ENCODE data around the gene TSPO. TPM values are rescaled to one million over a fixed set of nuclear protein-coding genes. Genes with fewer than 3 reads are reported as not detected.

The TSPO gene
- total RNA-seq, 1 experiment from 2014 or later: 243 TPM

- peaks cover 7% of the 10 kb centered on the region; the same call in 1 of the 2 replicates for H3F3A ChIP-seq (ENCODE audit: insufficient read depth, low read depth)
- H3K4me1 ChIP-seq (replicated peaks; ENCODE audit: insufficient read depth): no peaks in the 10 kb centered on the region
- H3K27ac ChIP-seq: no peak overlapping the region
- H3K36me3 ChIP-seq (ENCODE audit: low read depth): no peaks in the 10 kb centered on the region
- no peak overlapping the region for H2AFZ ChIP-seq
- POLR2A ChIA-PET (ENCODE audit: unreplicated experiment): no interaction called here
- peaks cover 52% of the 10 kb centered on the region for H3K27me3 ChIP-seq (ENCODE audit: insufficient read depth, low read depth)
- TF ChIP-seq CTCF (conservative IDR thresholded peaks at IDR 0.05): no peak
- no peak for DNase-seq
- H3K9me3 ChIP-seq (ENCODE audit: insufficient read depth, low read depth): no peaks in the 10 kb centered on the region
- H3K9me2 ChIP-seq (ENCODE audit: insufficient read depth): no peaks in the 10 kb centered on the region
- H3K4me3 ChIP-seq: no peak overlapping the region
- no TSS peak for BruUV-seq (replicated peaks)
- no peak overlapping the region for H3K4me2 ChIP-seq
- H3K79me2 ChIP-seq (ENCODE audit: low read depth): no peaks in the 10 kb centered on the region
- intact Hi-C loops (cut with micrococcal nuclease; ENCODE audit: unreplicated experiment): no loop called here
- H4K20me1 ChIP-seq (ENCODE audit: insufficient read depth): no peaks in the 10 kb centered on the region; the same call in 1 of the 2 replicates
- CTCF ChIA-PET: interaction anchor here (0.6 to 0.7 kb wide), 2 partner anchors 22 to 564 kb away, joined by 3 to 6 read pairs; no protein-coding TSS in a partner anchor
Observed at GRCh38 chr22:43210631-43211515, 59.5 kb downstream of the TSPO start.

- TF ChIP-seq EZH2 (IDR thresholded peaks at IDR 0.05; ENCODE audit: low read depth): no peak
- TF ChIP-seq CTCF (conservative IDR thresholded peaks at IDR 0.05): no peak
- BruUV-seq (replicated peaks): no TSS peak
- ChIA-PET POLR2A (ENCODE audit: unreplicated experiment) (no interaction called here), CTCF (interaction anchor here (0.6 to 0.7 kb wide), 2 partner anchors 23 to 563 kb away, joined by 3 to 6 read pairs; no protein-coding TSS in a partner anchor)
- intact Hi-C loops (cut with micrococcal nuclease; ENCODE audit: unreplicated experiment): no loop called here
- Histone ChIP-seq H3K4me3 (no peak overlapping the region), H3K9me2 (ENCODE audit: insufficient read depth) (no peaks in the 10 kb centered on the region), H4K20me1 (ENCODE audit: insufficient read depth) (no peaks in the 10 kb centered on the region; the same call in 1 of the 2 replicates), H3K4me2 (no peak overlapping the region), H2AFZ (no peak overlapping the region), H3K27me3 (ENCODE audit: insufficient read depth, low read depth) (peaks cover 50% of the 10 kb centered on the region), H3K79me2 (ENCODE audit: low read depth) (no peaks in the 10 kb centered on the region), H3F3A (ENCODE audit: insufficient read depth, low read depth) (peaks cover 4% of the 10 kb centered on the region; the same call in 1 of the 2 replicates), H3K4me1 (replicated peaks; ENCODE audit: insufficient read depth) (no peaks in the 10 kb centered on the region), H3K36me3 (ENCODE audit: low read depth) (no peaks in the 10 kb centered on the region), H3K9me3 (ENCODE audit: insufficient read depth, low read depth) (no peaks in the 10 kb centered on the region), H3K27ac (no peak overlapping the region)
- DNase-seq: no peak
Observed at GRCh38 chr22:43211941-43212433, 60.6 kb downstream of the TSPO start.

GRCh38 chr22:43212434-43212952 lies 61.1 kb downstream of the TSPO start:
- POLR2A ChIA-PET (ENCODE audit: unreplicated experiment): no interaction called here
- Histone ChIP-seq H3K27ac (no peak overlapping the region), H3F3A (ENCODE audit: insufficient read depth, low read depth) (no peaks in the 10 kb centered on the region), H3K9me2 (ENCODE audit: insufficient read depth) (no peaks in the 10 kb centered on the region), H3K4me1 (replicated peaks; ENCODE audit: insufficient read depth) (no peaks in the 10 kb centered on the region), H3K9me3 (ENCODE audit: insufficient read depth, low read depth) (no peaks in the 10 kb centered on the region), H4K20me1 (ENCODE audit: insufficient read depth) (no peaks in the 10 kb centered on the region; the same call in 1 of the 2 replicates), H3K4me2 (no peak overlapping the region), H2AFZ (no peak overlapping the region), H3K27me3 (ENCODE audit: insufficient read depth, low read depth) (peaks cover 45% of the 10 kb centered on the region), H3K36me3 (ENCODE audit: low read depth) (no peaks in the 10 kb centered on the region), H3K79me2 (ENCODE audit: low read depth) (no peaks in the 10 kb centered on the region), H3K4me3 (no peak overlapping the region)
- CTCF ChIA-PET: no interaction called here
- TF ChIP-seq CTCF (conservative IDR thresholded peaks at IDR 0.05) (no peak), EZH2 (IDR thresholded peaks at IDR 0.05; ENCODE audit: low read depth) (no peak)
- no peak for DNase-seq
- BruUV-seq (replicated peaks): no TSS peak
- intact Hi-C loops (cut with micrococcal nuclease; ENCODE audit: unreplicated experiment): no loop called here

Other genes starting within 250 kb of the TSPO start
- gene PACSIN2, start 136.4 kb upstream of the TSPO start, total RNA-seq (2021): 102 and 103 TPM in 2 replicates
- gene TTLL1, start 62.2 kb upstream of the TSPO start, total RNA-seq (2021): 7.8 and 11.2 TPM in 2 replicates
- 10.6 and 14.5 TPM in 2 replicates for gene BIK, start 40.8 kb upstream of the TSPO start, total RNA-seq (2021)
- gene MCAT, start 8.2 kb upstream of the TSPO start, total RNA-seq (2021): 31.4 and 35.5 TPM in 2 replicates
- 97.0 and 113 TPM in 2 replicates for gene TTLL12, start 35.6 kb downstream of the TSPO start, total RNA-seq (2021)
- gene SCUBE1, start 191.8 kb downstream of the TSPO start, total RNA-seq (2021): not detected in 2 replicates

Data from PC-9 (cell line).